ENCODE measurements around the gene SIGLEC11.
"Not testable (repeated sequence)": the region's sequence is repeated elsewhere in the genome, so short reads cannot be mapped to it uniquely, and the experiment has no call there.

The SIGLEC11 gene, protein sequence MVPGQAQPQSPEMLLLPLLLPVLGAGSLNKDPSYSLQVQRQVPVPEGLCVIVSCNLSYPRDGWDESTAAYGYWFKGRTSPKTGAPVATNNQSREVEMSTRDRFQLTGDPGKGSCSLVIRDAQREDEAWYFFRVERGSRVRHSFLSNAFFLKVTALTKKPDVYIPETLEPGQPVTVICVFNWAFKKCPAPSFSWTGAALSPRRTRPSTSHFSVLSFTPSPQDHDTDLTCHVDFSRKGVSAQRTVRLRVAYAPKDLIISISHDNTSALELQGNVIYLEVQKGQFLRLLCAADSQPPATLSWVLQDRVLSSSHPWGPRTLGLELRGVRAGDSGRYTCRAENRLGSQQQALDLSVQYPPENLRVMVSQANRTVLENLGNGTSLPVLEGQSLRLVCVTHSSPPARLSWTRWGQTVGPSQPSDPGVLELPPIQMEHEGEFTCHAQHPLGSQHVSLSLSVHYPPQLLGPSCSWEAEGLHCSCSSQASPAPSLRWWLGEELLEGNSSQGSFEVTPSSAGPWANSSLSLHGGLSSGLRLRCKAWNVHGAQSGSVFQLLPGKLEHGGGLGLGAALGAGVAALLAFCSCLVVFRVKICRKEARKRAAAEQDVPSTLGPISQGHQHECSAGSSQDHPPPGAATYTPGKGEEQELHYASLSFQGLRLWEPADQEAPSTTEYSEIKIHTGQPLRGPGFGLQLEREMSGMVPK
- total RNA-seq = 0 reads per million in 4 experiments

DNA sequence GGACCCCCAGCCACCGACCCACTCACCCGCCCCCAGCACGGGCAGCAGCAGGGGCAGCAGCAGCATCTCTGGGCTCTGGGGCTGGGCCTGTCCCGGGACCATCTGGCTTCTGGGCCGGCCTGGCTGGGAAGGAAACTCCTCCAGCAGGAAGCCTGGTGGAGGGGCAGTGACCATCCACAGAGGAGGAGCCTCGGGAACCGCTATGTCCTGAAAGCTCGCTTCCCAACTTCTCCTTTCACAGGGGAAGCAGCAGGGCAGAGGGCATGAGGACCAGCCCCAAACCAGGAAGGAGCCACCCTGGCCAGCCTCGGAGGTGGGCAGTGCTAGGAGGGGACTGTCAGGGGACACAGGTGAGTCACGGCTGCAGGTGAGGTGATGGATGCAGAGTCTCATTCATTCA is at the start of gene SIGLEC11:
SIGLEC11 (minus strand) TSS at position 193 of the 400 bp plus-strand sequence; CDS start at position 102, 91 bp downstream.
- DNase-seq = not testable (repeated sequence)

DNA sequence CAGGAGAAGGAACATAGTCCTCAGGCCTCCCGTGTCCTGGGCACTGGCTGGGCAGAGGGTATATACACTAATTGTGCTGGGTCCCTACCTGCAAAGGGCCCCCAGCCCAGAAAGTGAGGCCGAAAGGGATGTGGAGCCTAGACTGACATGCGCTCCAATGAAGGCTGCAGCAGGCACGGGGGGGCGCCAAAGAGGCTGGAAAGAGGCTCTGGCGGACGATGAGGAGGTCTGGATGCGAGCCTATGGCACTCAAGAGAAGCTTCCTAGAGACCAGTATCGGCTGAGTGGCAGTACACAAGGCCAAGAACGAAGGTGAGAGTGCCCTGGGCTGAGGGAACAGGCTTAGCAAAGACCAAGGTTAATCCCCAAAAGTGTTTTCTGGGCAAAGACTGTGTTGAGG is 47.6 kb upstream of the SIGLEC11 start:
- no peak for DNase-seq

DNA sequence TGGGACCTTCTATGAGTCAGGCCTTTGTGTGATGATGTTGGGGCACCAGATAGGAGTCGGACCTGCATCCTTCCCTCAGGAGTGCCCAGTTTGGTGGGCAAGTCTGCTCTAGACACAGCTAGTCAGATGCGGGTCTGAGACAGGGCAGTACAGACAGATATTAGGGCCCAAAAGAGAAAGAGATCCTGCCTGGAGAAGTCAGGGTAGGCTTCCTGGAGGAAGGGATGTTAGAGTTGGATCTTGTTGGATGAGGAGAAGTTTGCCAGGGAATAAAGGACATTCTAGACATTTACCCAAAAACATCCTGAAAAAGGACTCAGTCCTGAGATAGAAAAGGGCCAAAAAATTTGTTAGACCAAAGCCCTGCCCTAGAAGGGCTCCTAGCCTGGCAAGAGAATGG is 47.0 kb upstream of the SIGLEC11 start:
- DNase-seq = no peak

GRCh38 chr19:50007170-50007569 is 46.2 kb upstream of the SIGLEC11 start:
- DNase-seq = no peak

- no peak for DNase-seq
These were observed 44.5 kb upstream of the SIGLEC11 start for GRCh38 chr19:50005428-50005827.

GRCh38 chr19:50003810-50004419 is 42.9 kb upstream of the SIGLEC11 start:
- DNase-seq = no peak

- no peak for DNase-seq
These were observed 42.3 kb upstream of the SIGLEC11 start for GRCh38 chr19:50003254-50003788.

- DNase-seq = no peak
These were observed 41.5 kb upstream of the SIGLEC11 start for GRCh38 chr19:50002386-50002960.

GRCh38 chr19:50001775-50002174 is 40.8 kb upstream of the SIGLEC11 start:
- DNase-seq = no peak

- DNase-seq = no peak
These were observed 40.0 kb upstream of the SIGLEC11 start for GRCh38 chr19:50000841-50001557.

GRCh38 chr19:50000038-50000840 is 39.3 kb upstream of the SIGLEC11 start:
- no peak for DNase-seq

GRCh38 chr19:49999371-50000010 is 38.5 kb upstream of the SIGLEC11 start:
- no peak for DNase-seq

DNA sequence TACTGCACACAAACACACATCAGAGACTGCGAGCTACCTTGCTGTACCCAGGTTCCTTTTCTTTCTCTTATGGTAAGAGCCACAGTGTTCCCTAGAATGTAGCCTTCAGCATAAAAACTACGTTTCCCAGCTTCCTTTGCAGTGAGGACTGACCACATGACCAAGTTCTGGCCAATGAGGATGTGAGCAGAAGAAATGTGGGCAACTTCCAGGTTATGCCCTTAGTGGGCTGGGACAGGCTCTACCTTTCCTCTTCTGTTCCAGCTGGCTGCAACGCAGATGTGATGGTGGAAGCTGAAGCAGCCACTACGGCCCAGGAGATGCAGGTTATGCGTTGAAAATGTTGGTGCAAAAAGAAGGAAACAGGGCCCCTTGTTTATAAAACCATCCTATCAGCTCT is 36.7 kb upstream of the SIGLEC11 start:
- DNase-seq = no peak

GRCh38 chr19:49988433-49988832 is 27.5 kb upstream of the SIGLEC11 start:
- DNase-seq = no peak

DNA sequence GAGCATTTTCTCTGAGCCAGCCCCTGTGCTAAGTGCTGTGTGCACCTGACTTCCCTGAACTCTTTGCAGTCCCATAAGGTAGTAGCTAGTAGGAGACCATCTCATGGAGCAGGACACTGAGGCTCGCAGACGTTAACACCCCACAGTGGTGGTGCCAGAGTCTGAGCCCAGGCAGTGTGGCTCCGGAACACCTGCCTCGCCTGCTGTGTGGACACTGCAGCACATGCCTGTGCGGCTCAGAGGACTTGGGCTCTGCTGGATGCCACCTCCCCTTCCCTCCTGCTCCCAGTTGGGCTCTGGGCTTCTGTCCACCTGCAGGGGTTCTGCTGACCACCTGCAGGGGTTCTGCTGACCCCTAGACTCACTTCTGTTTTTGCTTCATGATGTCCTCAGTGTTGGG is 27.0 kb upstream of the SIGLEC11 start:
- no peak for DNase-seq

DNA sequence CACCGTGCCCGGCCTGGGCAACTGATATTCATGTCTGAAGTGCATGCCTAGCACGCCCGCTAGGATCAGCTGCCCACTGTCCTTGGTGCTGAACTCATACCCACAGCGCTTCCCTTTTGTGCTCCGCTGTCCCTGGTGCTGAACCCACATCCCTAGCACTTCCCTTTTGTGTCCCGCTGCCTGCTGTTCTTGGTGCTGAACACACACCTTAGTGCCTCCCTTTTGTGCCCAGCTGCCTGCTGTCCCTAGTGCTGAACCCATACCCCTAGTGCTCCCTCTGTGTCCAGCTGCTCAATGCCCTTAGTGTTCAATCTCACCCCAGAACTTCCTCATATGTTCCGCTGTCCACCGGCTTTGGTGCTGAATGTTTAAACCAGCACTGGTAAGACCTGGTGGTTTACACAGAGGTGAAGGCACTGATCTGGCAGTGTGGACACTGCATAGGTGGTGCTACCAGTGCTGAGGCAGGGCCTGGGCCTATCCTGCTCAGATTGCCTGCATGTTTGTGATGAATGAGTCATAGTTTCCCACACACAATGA is 26.3 kb upstream of the SIGLEC11 start:
- DNase-seq = peak; percentile 68

GRCh38 chr19:49986354-49986753 is 25.4 kb upstream of the SIGLEC11 start:
- no peak for DNase-seq

- DNase-seq = no peak
These were observed 24.9 kb upstream of the SIGLEC11 start for GRCh38 chr19:49985871-49986270.

- no peak for DNase-seq
These were observed 23.5 kb upstream of the SIGLEC11 start for GRCh38 chr19:49984491-49984890.

DNA sequence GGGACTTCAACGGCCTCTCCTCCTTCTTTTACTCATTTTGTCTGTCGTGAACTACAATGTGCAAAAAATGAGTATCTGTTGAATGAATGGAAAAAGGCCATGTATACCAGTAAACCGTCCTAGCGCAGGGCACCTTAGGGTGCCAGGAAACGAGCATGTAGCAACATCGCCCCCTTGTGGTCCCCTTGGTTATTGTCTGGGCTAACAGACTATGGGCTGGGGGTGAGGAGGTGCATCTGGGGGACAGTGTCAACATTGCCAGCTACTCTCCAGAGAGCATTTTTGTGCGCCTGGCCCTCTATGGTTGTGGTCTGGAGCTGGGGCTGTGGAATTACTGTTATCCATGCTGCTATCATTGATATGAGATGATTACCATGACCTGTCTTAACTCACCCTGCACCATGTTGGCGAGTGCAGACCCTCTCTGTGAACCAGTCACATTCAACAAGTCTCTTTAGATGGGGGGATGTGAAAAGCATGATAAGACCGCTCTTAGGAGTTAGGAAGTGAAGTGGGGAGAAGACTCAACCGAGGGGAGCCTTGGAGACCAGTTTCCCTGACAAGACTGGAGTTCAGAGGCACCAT is 22.8 kb upstream of the SIGLEC11 start:
- DNase-seq = peak; percentile 67

All from effector CD8-positive, alpha-beta T cell (primary cell).